ENCODE measurements around the gene SLC30A10.
"Not testable (repeated sequence)": the region's sequence is repeated elsewhere in the genome, so short reads cannot be mapped to it uniquely, and the experiment has no call there.

Gene SLC30A10

GRCh38 chr1:219892271-219892670 is 36.1 kb downstream of the SLC30A10 start:
- DNase-seq (ENCODE audit: low read depth in 2 of 2), result not testable (repeated sequence)

GRCh38 chr1:219891846-219892245 is 36.5 kb downstream of the SLC30A10 start:
- not testable (repeated sequence) for DNase-seq (ENCODE audit: low read depth in 2 of 2)

- not testable (repeated sequence) for DNase-seq (ENCODE audit: low read depth in 2 of 2)
Observed at GRCh38 chr1:219888667-219889066, 39.7 kb downstream of the SLC30A10 start.

GRCh38 chr1:219885680-219886079 is 42.7 kb downstream of the SLC30A10 start:
- no peak for DNase-seq (ENCODE audit: low read depth in 2 of 2)

- DNase-seq (ENCODE audit: low read depth in 2 of 2), result no peak
Observed at GRCh38 chr1:219883400-219884332, 44.7 kb downstream of the SLC30A10 start.

- DNase-seq (ENCODE audit: low read depth in 2 of 2), result no peak
Observed at GRCh38 chr1:219882755-219883154, 45.6 kb downstream of the SLC30A10 start.

GRCh38 chr1:219882096-219882495 is 46.3 kb downstream of the SLC30A10 start:
- DNase-seq (ENCODE audit: low read depth in 2 of 2), result no peak

GRCh38 chr1:219880765-219881457 is 47.4 kb downstream of the SLC30A10 start:
- no peak for DNase-seq (ENCODE audit: low read depth in 2 of 2)

GRCh38 chr1:219876798-219877209 is 51.6 kb downstream of the SLC30A10 start:
- DNase-seq (ENCODE audit: low read depth in 2 of 2), result no peak

GRCh38 chr1:219875860-219876259 is 52.5 kb downstream of the SLC30A10 start:
- no peak for DNase-seq (ENCODE audit: low read depth in 2 of 2)

GRCh38 chr1:219872538-219872937 is 55.8 kb downstream of the SLC30A10 start:
- DNase-seq (ENCODE audit: low read depth in 2 of 2), result not testable (repeated sequence)

- no peak for DNase-seq (ENCODE audit: low read depth in 2 of 2)
Observed at GRCh38 chr1:219871427-219872057, 56.8 kb downstream of the SLC30A10 start.

- DNase-seq (ENCODE audit: low read depth in 2 of 2), result not testable (repeated sequence)
Observed at GRCh38 chr1:219868615-219869014, 59.7 kb downstream of the SLC30A10 start.
